ENCODE measurements around the gene EXOC3L4.

The EXOC3L4 gene

DNA sequence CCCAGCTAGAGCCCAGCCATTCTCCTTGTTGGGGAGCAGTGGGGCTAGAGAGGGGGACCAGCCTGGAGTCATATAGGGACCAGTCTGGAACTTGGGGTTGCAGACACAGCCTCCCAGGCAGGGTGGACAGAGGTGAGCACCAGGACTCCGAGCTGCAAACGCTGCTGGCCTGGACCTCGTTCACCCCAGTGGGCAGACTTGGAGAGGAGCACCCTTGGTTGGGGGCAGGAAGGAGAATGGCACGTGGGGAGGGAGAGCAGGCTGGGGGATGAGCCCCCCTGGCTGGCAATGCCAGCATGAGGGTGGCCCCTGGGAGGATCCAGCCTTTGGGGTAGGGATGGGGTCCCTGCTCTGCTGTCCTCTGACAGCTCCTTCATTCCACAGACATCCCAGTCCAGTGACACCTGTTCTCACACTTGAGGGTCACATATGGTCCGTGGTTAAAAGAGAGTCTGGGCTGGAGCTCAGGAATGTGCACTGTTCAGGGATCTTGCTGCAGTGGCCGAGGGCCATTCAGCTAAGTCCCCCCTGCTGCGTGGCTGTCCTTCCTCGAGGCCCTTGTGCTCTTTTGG, 7.7 kb upstream of the EXOC3L4 start:
- Histone ChIP-seq H2BK5ac (ENCODE audit: low read depth, low read length, poor library complexity, severe bottlenecking) (no peak overlapping the region), H3K23ac (ENCODE audit: low read length in 2 of 2) (no peak overlapping the region), H3K18ac (ENCODE audit: low read depth in 1 of 2, low read length in 2 of 2) (no peak overlapping the region), H3K27ac (ENCODE audit: low read length, poor library complexity, severe bottlenecking) (no peak overlapping the region), H3K4me1 (ENCODE audit: control insufficient read depth, insufficient read depth, low read depth, low read length) (peaks cover 17% of the 10 kb centered on the region), H3K36me3 (ENCODE audit: control insufficient read depth in 1 of 2, insufficient read depth in 2 of 2, low read depth in 1 of 2, low read length in 2 of 2) (no peaks in the 10 kb centered on the region), H3K9me3 (ENCODE audit: control insufficient read depth, low read length) (no peaks in the 10 kb centered on the region), H2BK12ac (ENCODE audit: low read length in 2 of 2) (no peak overlapping the region), H4K91ac (ENCODE audit: low read length) (no peak overlapping the region), H2BK120ac (ENCODE audit: low read depth, low read length) (no peak overlapping the region), H2AFZ (ENCODE audit: low read depth, low read length) (no peak overlapping the region), H3K27me3 (ENCODE audit: control insufficient read depth in 1 of 2, insufficient read depth in 1 of 2, low read length in 2 of 2) (peaks cover 40 to 53% of the 10 kb centered on the region in 2 experiments), H3K9ac (ENCODE audit: low read length) (no peak overlapping the region), H3K4me2 (ENCODE audit: low read length, poor library complexity, severe bottlenecking) (no peak overlapping the region), H4K8ac (ENCODE audit: low read length) (no peak overlapping the region), H2AK5ac (ENCODE audit: low read length, severe bottlenecking) (no peak overlapping the region), H3K79me1 (replicated peaks; ENCODE audit: low read length, poor library complexity, severe bottlenecking) (no peaks in the 10 kb centered on the region), H3K4ac (ENCODE audit: low read depth in 1 of 2, low read length in 2 of 2) (no peak overlapping the region), H2BK15ac (ENCODE audit: low read depth, poor library complexity, severe bottlenecking) (no peak overlapping the region), H3K14ac (ENCODE audit: low read length in 2 of 2) (no peak overlapping the region), H3K4me3 (ENCODE audit: insufficient read depth in 1 of 2, low read depth in 1 of 2, low read length in 2 of 2) (no peak overlapping the region)
- 76% methylated on average over 8 of the region's 8 CpGs for WGBS
- no peak for DNase-seq

DNA sequence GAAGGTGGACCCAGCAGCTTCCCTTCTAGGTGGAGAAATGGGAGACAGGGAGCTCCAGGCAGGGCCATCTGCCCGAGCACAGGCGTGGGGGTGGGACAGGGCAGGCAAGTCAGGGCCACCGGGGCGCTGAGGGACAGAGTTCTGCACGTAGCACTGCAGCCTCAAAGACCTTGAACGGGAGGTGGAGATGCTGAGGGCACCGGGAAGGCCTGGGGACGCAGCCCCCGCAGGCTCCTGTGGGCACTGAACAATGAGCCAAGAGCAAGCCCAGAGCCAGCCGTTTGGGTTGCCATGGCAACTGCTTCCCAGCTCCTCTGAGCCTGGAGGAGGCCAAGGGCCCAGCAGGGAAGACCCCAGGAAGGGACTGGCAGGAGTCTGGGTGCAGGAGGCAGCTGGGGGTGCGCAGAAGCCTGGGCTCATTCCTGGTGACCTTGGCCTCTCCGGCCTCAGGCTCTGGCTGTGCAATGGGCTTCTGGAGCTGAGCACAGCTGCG, 7.1 kb upstream of the EXOC3L4 start:
- no peak overlapping the region for H3K23ac ChIP-seq (ENCODE audit: low read length in 2 of 2)
- no peak overlapping the region for H2BK15ac ChIP-seq (ENCODE audit: low read depth, poor library complexity, severe bottlenecking)
- H3K9ac ChIP-seq (ENCODE audit: low read length): no peak overlapping the region
- H2BK120ac ChIP-seq (ENCODE audit: low read depth, low read length): no peak overlapping the region
- no peak overlapping the region for H2BK5ac ChIP-seq (ENCODE audit: low read depth, low read length, poor library complexity, severe bottlenecking)
- peaks cover 35 to 49% of the 10 kb centered on the region in 2 experiments for H3K27me3 ChIP-seq (ENCODE audit: control insufficient read depth in 1 of 2, insufficient read depth in 1 of 2, low read length in 2 of 2)
- no peaks in the 10 kb centered on the region for H3K36me3 ChIP-seq (ENCODE audit: control insufficient read depth in 1 of 2, insufficient read depth in 2 of 2, low read depth in 1 of 2, low read length in 2 of 2)
- no peak overlapping the region for H4K91ac ChIP-seq (ENCODE audit: low read length)
- no peaks in the 10 kb centered on the region for H3K79me1 ChIP-seq (replicated peaks; ENCODE audit: low read length, poor library complexity, severe bottlenecking)
- no peak overlapping the region for H2AFZ ChIP-seq (ENCODE audit: low read depth, low read length)
- no peak for DNase-seq
- H3K18ac ChIP-seq (ENCODE audit: low read depth in 1 of 2, low read length in 2 of 2): no peak overlapping the region
- H2AK5ac ChIP-seq (ENCODE audit: low read length, severe bottlenecking): no peak overlapping the region
- H2BK12ac ChIP-seq (ENCODE audit: low read length in 2 of 2): no peak overlapping the region
- H4K8ac ChIP-seq (ENCODE audit: low read length): no peak overlapping the region
- H3K27ac ChIP-seq (ENCODE audit: low read length, poor library complexity, severe bottlenecking): no peak overlapping the region
- peaks cover 18% of the 10 kb centered on the region for H3K4me1 ChIP-seq (ENCODE audit: control insufficient read depth, insufficient read depth, low read depth, low read length)
- no peak overlapping the region for H3K4ac ChIP-seq (ENCODE audit: low read depth in 1 of 2, low read length in 2 of 2)
- H3K4me3 ChIP-seq (ENCODE audit: insufficient read depth in 1 of 2, low read depth in 1 of 2, low read length in 2 of 2): no peak overlapping the region
- no peak overlapping the region for H3K14ac ChIP-seq (ENCODE audit: low read length in 2 of 2)
- no peaks in the 10 kb centered on the region for H3K9me3 ChIP-seq (ENCODE audit: control insufficient read depth, low read length)
- 72% methylated on average over 13 of the region's 13 CpGs for WGBS
- H3K4me2 ChIP-seq (ENCODE audit: low read length, poor library complexity, severe bottlenecking): no peak overlapping the region

DNA sequence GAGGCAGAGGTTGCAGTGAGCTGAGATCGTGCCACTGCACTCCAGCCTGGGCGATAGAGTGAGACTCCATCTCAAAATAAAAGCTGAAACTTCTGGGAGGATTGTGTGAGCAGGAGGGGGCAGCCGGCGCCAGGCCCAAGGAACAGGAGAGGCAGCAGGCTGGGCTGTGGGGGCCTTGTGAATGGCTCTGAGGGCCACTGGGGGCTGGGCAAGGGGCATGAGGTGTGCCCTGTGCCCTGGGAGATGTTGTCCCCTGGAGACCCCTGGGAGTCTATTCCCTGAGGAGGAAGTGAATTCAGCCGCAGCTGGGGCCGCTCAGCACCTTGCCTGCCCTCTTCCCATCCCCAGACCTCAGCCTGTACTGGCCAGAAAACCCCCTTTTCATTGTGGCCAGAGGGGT, 5.6 kb upstream of the EXOC3L4 start:
- Histone ChIP-seq H2BK120ac (ENCODE audit: low read depth, low read length) (no peak overlapping the region), H3K4me2 (ENCODE audit: low read length, poor library complexity, severe bottlenecking) (no peak overlapping the region)

DNA sequence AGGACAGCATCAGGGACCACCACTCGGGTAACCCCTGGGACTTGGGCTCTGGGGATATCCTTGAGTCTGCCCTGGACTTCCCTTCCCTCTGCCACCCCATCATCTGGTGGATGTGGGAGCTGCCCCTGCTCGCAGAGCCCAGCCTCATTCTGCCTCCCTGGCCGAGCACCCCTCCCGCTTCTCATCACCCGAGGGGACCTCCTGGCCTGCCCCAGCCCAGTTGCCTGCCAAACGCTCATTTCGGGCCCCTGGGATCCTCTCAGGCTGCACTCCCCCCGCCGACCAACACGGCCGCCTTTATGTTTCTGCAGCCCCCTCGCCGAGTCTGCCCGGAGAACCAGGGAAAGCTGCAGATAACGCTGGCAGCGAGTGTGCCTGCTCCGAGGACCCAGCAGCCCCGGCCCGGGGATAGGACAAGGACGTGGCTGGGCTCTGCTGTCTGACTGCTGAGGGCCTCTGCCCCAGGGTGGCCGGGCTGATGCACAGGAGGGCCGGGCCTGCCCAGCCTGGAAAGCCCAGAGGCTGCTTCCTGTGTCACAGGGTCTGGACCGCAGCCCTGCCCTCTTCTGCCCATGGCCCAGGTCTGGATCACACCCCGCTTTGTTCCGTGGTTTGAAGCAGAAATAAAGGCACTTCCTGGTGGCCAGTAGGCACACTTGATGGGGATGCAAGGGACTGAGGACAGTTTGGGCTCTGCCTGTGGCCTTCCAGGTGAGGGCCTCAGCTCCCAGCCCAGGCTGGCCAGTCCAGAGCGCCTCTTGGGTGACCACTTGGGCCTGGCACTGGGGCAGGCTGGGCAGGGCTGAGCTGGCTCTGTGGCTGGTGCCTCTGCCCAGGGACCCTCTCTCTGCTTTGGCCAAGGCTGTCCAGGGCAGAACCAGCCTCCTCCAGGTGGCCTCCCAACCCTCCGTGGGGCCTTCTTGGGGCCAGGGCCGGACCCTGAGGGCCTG, 4.9 kb upstream of the EXOC3L4 start:
- Histone ChIP-seq H2BK5ac (ENCODE audit: low read depth, low read length, poor library complexity, severe bottlenecking) (no peak overlapping the region), H3K18ac (ENCODE audit: low read depth in 1 of 2, low read length in 2 of 2) (no peak overlapping the region), H4K91ac (ENCODE audit: low read length) (peak overlapping the region; percentile 14), H3K14ac (ENCODE audit: low read length in 2 of 2) (no peak overlapping the region), H2BK12ac (ENCODE audit: low read length in 2 of 2) (no peak overlapping the region), H3K79me1 (replicated peaks; ENCODE audit: low read length, poor library complexity, severe bottlenecking) (no peaks in the 10 kb centered on the region), H2AK5ac (ENCODE audit: low read length, severe bottlenecking) (no peak overlapping the region), H2AFZ (ENCODE audit: low read depth, low read length) (no peak overlapping the region), H3K36me3 (ENCODE audit: control insufficient read depth in 1 of 2, insufficient read depth in 2 of 2, low read depth in 1 of 2, low read length in 2 of 2) (no peaks in the 10 kb centered on the region), H3K23ac (ENCODE audit: low read length in 2 of 2) (no peak overlapping the region), H3K4me1 (ENCODE audit: control insufficient read depth, insufficient read depth, low read depth, low read length) (peaks cover 13% of the 10 kb centered on the region), H2BK15ac (ENCODE audit: low read depth, poor library complexity, severe bottlenecking) (no peak overlapping the region), H2BK120ac (ENCODE audit: low read depth, low read length) (no peak overlapping the region), H3K9ac (ENCODE audit: low read length) (no peak overlapping the region), H4K8ac (ENCODE audit: low read length) (no peak overlapping the region), H3K27ac (ENCODE audit: low read length, poor library complexity, severe bottlenecking) (no peak overlapping the region), H3K4ac (ENCODE audit: low read depth in 1 of 2, low read length in 2 of 2) (no peak overlapping the region), H3K4me3 (ENCODE audit: insufficient read depth in 1 of 2, low read depth in 1 of 2, low read length in 2 of 2) (no peak overlapping the region), H3K4me2 (ENCODE audit: low read length, poor library complexity, severe bottlenecking) (no peak overlapping the region), H3K9me3 (ENCODE audit: control insufficient read depth, low read length) (no peaks in the 10 kb centered on the region), H3K27me3 (ENCODE audit: control insufficient read depth in 1 of 2, insufficient read depth in 1 of 2, low read length in 2 of 2) (peaks cover 25 to 37% of the 10 kb centered on the region in 2 experiments)
- no peak for DNase-seq
- 77% methylated on average over 28 of the region's 28 CpGs for WGBS

More for the DNA sequence above, 5.6 kb upstream of the EXOC3L4 start:
- Histone ChIP-seq H2AFZ (ENCODE audit: low read depth, low read length) (no peak overlapping the region), H3K27me3 (ENCODE audit: control insufficient read depth in 1 of 2, insufficient read depth in 1 of 2, low read length in 2 of 2) (peaks cover 30 to 42% of the 10 kb centered on the region in 2 experiments), H2AK5ac (ENCODE audit: low read length, severe bottlenecking) (no peak overlapping the region), H4K8ac (ENCODE audit: low read length) (no peak overlapping the region), H2BK5ac (ENCODE audit: low read depth, low read length, poor library complexity, severe bottlenecking) (no peak overlapping the region), H3K9me3 (ENCODE audit: control insufficient read depth, low read length) (no peaks in the 10 kb centered on the region), H3K4me1 (ENCODE audit: control insufficient read depth, insufficient read depth, low read depth, low read length) (peaks cover 17% of the 10 kb centered on the region), H3K23ac (ENCODE audit: low read length in 2 of 2) (no peak overlapping the region), H2BK15ac (ENCODE audit: low read depth, poor library complexity, severe bottlenecking) (no peak overlapping the region), H2BK12ac (ENCODE audit: low read length in 2 of 2) (no peak overlapping the region), H3K27ac (ENCODE audit: low read length, poor library complexity, severe bottlenecking) (no peak overlapping the region), H4K91ac (ENCODE audit: low read length) (no peak overlapping the region), H3K18ac (ENCODE audit: low read depth in 1 of 2, low read length in 2 of 2) (no peak overlapping the region), H3K36me3 (ENCODE audit: control insufficient read depth in 1 of 2, insufficient read depth in 2 of 2, low read depth in 1 of 2, low read length in 2 of 2) (no peaks in the 10 kb centered on the region), H3K79me1 (replicated peaks; ENCODE audit: low read length, poor library complexity, severe bottlenecking) (no peaks in the 10 kb centered on the region), H3K9ac (ENCODE audit: low read length) (no peak overlapping the region), H3K14ac (ENCODE audit: low read length in 2 of 2) (no peak overlapping the region), H3K4ac (ENCODE audit: low read depth in 1 of 2, low read length in 2 of 2) (no peak overlapping the region), H3K4me3 (ENCODE audit: insufficient read depth in 1 of 2, low read depth in 1 of 2, low read length in 2 of 2) (no peak overlapping the region)
- 94% methylated on average over 6 of the region's 6 CpGs for WGBS
- DNase-seq: no peak

All from mesenchymal stem cell (in vitro differentiated cells and primary cell).